K562 (cell line): ENCODE data around the gene ATXN2L. TPM values are rescaled to one million over a fixed set of nuclear protein-coding genes. Genes with fewer than 3 reads are reported as not detected.
A peak's percentile ranks its signal among the peaks of the same experiment; 100 is the strongest.

ENCODE experiments used
- ATAC-seq: fragments of 200-7000 bp; cut with Tn5 transposase; 3 replicates; pipeline ENCODE4 v1.9.1; 2020; ENCODE audit warnings: moderate library complexity
- BruUV-seq: library from RNA; stranded (reverse); fragments of 400-500 nt; replicated peaks from 2 replicates; lab custom pipeline; 2021; lab: Mats Ljungman, UMichigan
- CTCF ChIA-PET: fragments of 300-600 bp; formaldehyde crosslinking; extraction: SDS; loops from one replicate; lab custom pipeline; 2021; ENCODE audit warnings: low intra/inter-chr PET ratio; lab: Yijun Ruan, JAX
- POLR2A ChIA-PET: fragments of 300-600, 350-650 bp; sonication (Branson Sonifier 250); formaldehyde crosslinking; extraction: SDS; loops from one replicate; lab custom pipeline; 2021; ENCODE audit warnings: antibody characterized with exemption, inconsistent platforms; lab: Yijun Ruan, JAX
- DNase-seq, 4 experiments: peaks; one replicate each; pipeline versions ENCODE4 v3.0.0 to v3.0.0-alpha.2; 2011 to 2018; ENCODE audit warnings: low spot score in 3 of 4, mixed read lengths in 3 of 4; ENCODE audit errors: extremely low read depth in 1 of 4
- FAIRE-seq: peaks from 2 replicates; lab custom pipeline; 2011; peaks lifted over from hg19 to GRCh38; lab: Jason Lieb, UNC
- H2AFZ ChIP-seq: 2 replicates; pipeline ENCODE4 v1.6.0; 2011; ENCODE audit warnings: low read depth, low read length, control low read depth, inconsistent platforms
- H3K27ac ChIP-seq: fragments of 200-600 bp; 3 replicates; pipeline ENCODE4 v1.8.0; 2011; ENCODE audit warnings: low read depth, mild to moderate bottlenecking, control low read depth, inconsistent platforms, low read length, moderate library complexity, mixed read lengths; ENCODE audit errors: extremely low read depth
- H3K27me3 ChIP-seq, 2 experiments: fragments of 300-600 bp in 1 of 2; 2 replicates in 1 of 2; 3 replicates in 1 of 2; pipeline versions ENCODE4 v1.6.0 to v1.8.0; 2011; ENCODE audit warnings: inconsistent platforms in 2 of 2, low read length in 2 of 2, mild to moderate bottlenecking in 1 of 2, mixed read lengths in 1 of 2, moderate library complexity in 1 of 2; ENCODE audit not compliant: control insufficient read depth in 2 of 2, insufficient read depth in 2 of 2
- H3K36me3 ChIP-seq: fragments of 300-600 bp; 3 replicates; pipeline ENCODE4 v1.8.0; 2011; ENCODE audit warnings: mild to moderate bottlenecking, low read length, inconsistent platforms; ENCODE audit not compliant: control insufficient read depth, insufficient read depth
- H3K4me1 ChIP-seq, 2 experiments: fragments of 200-600 bp in 1 of 2; replicated peaks in 1 of 2; 2 replicates in 1 of 2; 3 replicates in 1 of 2; pipeline versions ENCODE4 v1.5.1 to v1.8.0; 2011; ENCODE audit warnings: inconsistent platforms in 2 of 2, low read length in 2 of 2, mild to moderate bottlenecking in 1 of 2, mixed read lengths in 1 of 2, moderate library complexity in 1 of 2; ENCODE audit not compliant: control insufficient read depth in 2 of 2, insufficient read depth in 2 of 2
- H3K4me2 ChIP-seq: 2 replicates; pipeline ENCODE4 v1.6.1; 2011; ENCODE audit warnings: low read length, control low read depth, inconsistent platforms, mixed read lengths; ENCODE audit not compliant: insufficient read depth
- H3K4me3 ChIP-seq: fragments of 200-600 bp; sonication (generic), shearing (Covaris generic); 2 replicates; pipeline ENCODE4 v1.5.1; 2016; ENCODE audit warnings: control low read depth, inconsistent platforms
- H3K79me2 ChIP-seq: fragments of 200-600 bp; 3 replicates; pipeline ENCODE4 v1.8.0; 2011; ENCODE audit warnings: low read length, inconsistent platforms; ENCODE audit not compliant: control insufficient read depth, insufficient read depth
- H3K9ac ChIP-seq, 2 experiments: 2 replicates each; pipeline versions ENCODE4 v1.6.0 to v1.6.1; 2011; ENCODE audit warnings: low read depth in 2 of 2, low read length in 2 of 2, control low read depth in 1 of 2, inconsistent platforms in 1 of 2, mild to moderate bottlenecking in 1 of 2, mixed read lengths in 1 of 2; ENCODE audit not compliant: insufficient read depth in 1 of 2
- H3K9me1 ChIP-seq: one replicate; pipeline ENCODE4 v1.6.0; 2011; ENCODE audit warnings: inconsistent platforms, mild to moderate bottlenecking, low read length, moderate library complexity; ENCODE audit not compliant: control insufficient read depth, insufficient read depth
- H3K9me3 ChIP-seq: replicated peaks from 2 replicates; pipeline ENCODE4 v1.5.1; 2011; ENCODE audit warnings: low read depth, low read length, inconsistent platforms; ENCODE audit not compliant: control insufficient read depth, insufficient read depth
- H4K20me1 ChIP-seq: replicated peaks from 2 replicates; pipeline ENCODE4 v1.6.1; 2011; ENCODE audit warnings: low read length, inconsistent platforms, mixed read lengths; ENCODE audit not compliant: control insufficient read depth, insufficient read depth
- CBX1 ChIP-seq: sonication (generic); IDR thresholded peaks from 2 replicates; pipeline ENCODE4 v1.6.1; 2016; ENCODE audit warnings: antibody characterized with exemption, low read depth, mild to moderate bottlenecking
- EP400 ChIP-seq: fragments of 450-650 bp; IDR thresholded peaks from 2 replicates; pipeline ENCODE4 v1.6.1; 2017; ENCODE audit warnings: antibody characterized with exemption, mild to moderate bottlenecking, moderate library complexity
- MTA2 ChIP-seq: fragments of 450-650 bp; IDR thresholded peaks from 2 replicates; pipeline ENCODE4 v1.6.1; 2016; ENCODE audit warnings: low read depth
- MXI1 ChIP-seq: IDR thresholded peaks from 2 replicates; pipeline ENCODE4 v1.6.1; 2011; ENCODE audit warnings: low read depth, mild to moderate bottlenecking, improper control_type of control experiment, low read length
- NELFE ChIP-seq: IDR thresholded peaks from 2 replicates; pipeline ENCODE4 v1.6.1; 2011; ENCODE audit warnings: mild to moderate bottlenecking; ENCODE audit not compliant: insufficient read depth, insufficient read length
- POLR2A ChIP-seq: fragments of 450-650 bp; conservative IDR thresholded peaks from 2 replicates; pipeline ENCODE4 v1.6.1; 2016
- POLR2G ChIP-seq: fragments of 200-400 bp; formaldehyde crosslinking; IDR thresholded peaks from 2 replicates; pipeline ENCODE4 v1.6.1; 2017; ENCODE audit warnings: low read depth, mild to moderate bottlenecking, antibody characterized with exemption, low read length, moderate library complexity
- PRPF4 ChIP-seq: fragments of 200-400 bp; formaldehyde crosslinking; IDR thresholded peaks from one replicate; pipeline ENCODE4 v1.6.1; 2017; ENCODE audit warnings: low read length, low read depth, mild to moderate bottlenecking; ENCODE audit not compliant: insufficient read depth, poor library complexity, severe bottlenecking
- RBM14 ChIP-seq: fragments of 200-400 bp; formaldehyde crosslinking; IDR thresholded peaks from 2 replicates; pipeline ENCODE4 v1.6.1; 2018; ENCODE audit warnings: low read depth, mild to moderate bottlenecking, low read length, moderate library complexity, borderline replicate concordance; ENCODE audit not compliant: insufficient read depth
- RBM22 ChIP-seq: fragments of 200-400 bp; formaldehyde crosslinking; IDR thresholded peaks from 2 replicates; pipeline ENCODE4 v1.6.1; 2018; ENCODE audit warnings: low read length, low read depth; ENCODE audit not compliant: poor library complexity, severe bottlenecking
- REST ChIP-seq, 2 experiments: fragments of 450-650 bp; formaldehyde crosslinking in 1 of 2; IDR thresholded peaks; 2 replicates each; pipeline versions ENCODE4 v1.4.0 to v1.6.1; 2014 to 2020; ENCODE audit warnings: mild to moderate bottlenecking in 2 of 2, borderline replicate concordance in 1 of 2, low read depth in 1 of 2
- RFX1 ChIP-seq: fragments of 450-650 bp; IDR thresholded peaks from 2 replicates; pipeline ENCODE4 v1.6.1; 2016; ENCODE audit warnings: mild to moderate bottlenecking, moderate library complexity
- SETDB1 ChIP-seq: IDR thresholded peaks from one replicate; pipeline ENCODE4 v1.6.1; 2012; ENCODE audit warnings: low read length, control low read depth, inconsistent platforms
- SUPT5H ChIP-seq: fragments of 450-650 bp; IDR thresholded peaks from 2 replicates; pipeline ENCODE4 v1.6.1; 2016
- whole genome bisulfite sequencing: fragments of 100-300 bp; shearing (Covaris generic); methylation state at CpG from one replicate; pipeline ENCODE4 v1.1.6; 2016; ENCODE audit warnings: low coverage, mixed read lengths; ENCODE audit not compliant: insufficient coverage; ENCODE audit errors: missing lambda C conversion rate; 5-methylcytosine and 5-hydroxymethylcytosine counted together
- in situ Hi-C: fragments of 300-500 bp; cut with MboI; formaldehyde crosslinking; loops from 4 replicates; pipeline ENCODE4 v1.15.0; 2018; ENCODE audit warnings: inconsistent platforms, mixed read lengths
- intact Hi-C: fragments of 100-400 bp; cut with micrococcal nuclease; formaldehyde crosslinking; loops from 2 replicates; pipeline ENCODE4 v1.14.2; 2022
- polyA plus RNA-seq, 8 experiments: library from polyadenylated mRNA; depleted of rRNA in 4 of 8; stranded (reverse) in 5 of 8; unstranded in 3 of 8; fragments of >200 nt; fragmentation: Nextera tagmentation in 2 of 8; fragmentation: Illumina TruSeq in 1 of 8; extraction: Ambion mirVana in 2 of 8; extraction: Trizol in 1 of 8; gene quantifications; 2 replicates each; pipeline versions ENCODE4 v1.2.1 to v1.2.3, GENCODE V29; 2011 to 2014; ENCODE audit warnings: inconsistent platforms in 1 of 8, missing spikeins in 1 of 8
- total RNA-seq, 7 experiments: library from RNA; depleted of rRNA in 6 of 7; stranded (reverse); fragments of >200 nt in 6 of 7; fragmentation: Illumina TruSeq in 2 of 7; extraction: Trizol in 2 of 7; gene quantifications; 2 replicates each; pipeline versions ENCODE4 v1.2.1 to v1.2.3, GENCODE V29; 2011 to 2021; ENCODE audit warnings: low replicate concordance in 1 of 7

ATXN2L gene
- total and polyA plus RNA-seq, 9 of the 15 experiments (the other 6 are each of a cell fraction or from before 2014, with no cell fraction given), result 3.8 to 280 (median 37.2) TPM

GRCh38 chr16:28834873-28835863 lies 12.4 kb downstream of the ATXN2L start:
- Histone ChIP-seq H3K9me1 (no peaks in the 10 kb centered on the region), H3K4me1 (peaks cover 0 to 20% of the 10 kb centered on the region in 2 experiments; a peak in 2 of 5 replicates), H3K79me2 (peaks cover 11% of the 10 kb centered on the region; the same call in 1 of the 3 replicates), H2AFZ (no peak overlapping the region), H3K27ac (no peak overlapping the region), H3K4me3 (no peak overlapping the region), H4K20me1 (peaks cover 13% of the 10 kb centered on the region; the same call in 1 of the 2 replicates), H3K36me3 (peaks cover 83% of the 10 kb centered on the region), H3K4me2 (no peak overlapping the region), H3K9ac (peak overlapping the region in 1 of 2 experiments; percentile 39; a peak in 2 of 4 replicates), H3K9me3 (no peaks in the 10 kb centered on the region), H3K27me3 (no peaks in the 10 kb centered on the region)
- no peak for FAIRE-seq
- BruUV-seq, result no TSS peak
- no peak for ATAC-seq
- intact Hi-C loops (no loop called here), in situ Hi-C loops (no loop called here)
- CTCF ChIA-PET, result no interaction called here
- DNase-seq, result no peak
- POLR2A ChIA-PET, result interaction anchor here (0.7 to 5.9 kb wide), 5 partner anchors 7 to 101 kb away, joined by 3 to 72 read pairs (median 10); partner anchors contain the start of gene TUFM
- 95% methylated on average over 21 of the region's 25 CpGs for WGBS
- no peak for TF ChIP-seq EP400
- TF ChIP-seq SETDB1, result no peak
- peak; percentile 56; the same call in 1 of the 2 replicates for TF ChIP-seq POLR2A
- TF ChIP-seq REST (IDR thresholded peaks at IDR 0.05; ENCODE audit: borderline replicate concordance), result no peak
- TF ChIP-seq REST (CRISPR knock-in tag; IDR thresholded peaks at IDR 0.05; ENCODE audit: low read depth), result no peak
- TF ChIP-seq NELFE, result no peak
- TF ChIP-seq PRPF4, result no peak
- TF ChIP-seq RBM22, result peak; percentile 75
- no peak for TF ChIP-seq RBM14
- peak; percentile 51; the same call in 1 of the 2 replicates for TF ChIP-seq SUPT5H
- TF ChIP-seq MXI1, result no peak
- no peak for TF ChIP-seq MTA2
- TF ChIP-seq POLR2G, result peak; percentile 69; the same call in 1 of the 2 replicates
- no peak for TF ChIP-seq RFX1
- no peak for TF ChIP-seq CBX1
